ENCODE data around the gene CCDC92B.
"Not testable (repeated sequence)": the region's sequence is repeated elsewhere in the genome, so short reads cannot be mapped to it uniquely, and the experiment has no call there.

CCDC92B gene

GRCh38 chr17:2688351-2689342 lies 60.8 kb downstream of the CCDC92B start:
- DNase-seq, result no peak

DNA sequence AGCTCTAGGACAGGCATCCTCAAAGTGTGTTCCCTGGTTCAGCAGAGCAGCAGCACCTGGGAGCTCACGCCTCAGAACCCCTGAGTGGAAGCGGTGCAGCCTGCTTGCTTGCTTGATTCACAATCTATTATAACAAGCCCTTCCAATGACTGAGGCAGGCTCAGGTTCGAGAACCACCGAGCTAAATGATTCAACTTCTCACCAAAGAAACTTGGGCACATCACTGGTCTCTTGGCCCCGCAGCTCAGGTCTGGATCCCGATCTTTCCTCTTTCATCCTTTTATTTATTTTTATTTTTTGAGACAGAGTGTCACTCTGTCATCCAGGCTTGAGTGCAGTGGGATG lies 62.4 kb downstream of the CCDC92B start:
- DNase-seq, result no peak

GRCh38 chr17:2685696-2686095 lies 63.8 kb downstream of the CCDC92B start:
- DNase-seq, result no peak

DNA sequence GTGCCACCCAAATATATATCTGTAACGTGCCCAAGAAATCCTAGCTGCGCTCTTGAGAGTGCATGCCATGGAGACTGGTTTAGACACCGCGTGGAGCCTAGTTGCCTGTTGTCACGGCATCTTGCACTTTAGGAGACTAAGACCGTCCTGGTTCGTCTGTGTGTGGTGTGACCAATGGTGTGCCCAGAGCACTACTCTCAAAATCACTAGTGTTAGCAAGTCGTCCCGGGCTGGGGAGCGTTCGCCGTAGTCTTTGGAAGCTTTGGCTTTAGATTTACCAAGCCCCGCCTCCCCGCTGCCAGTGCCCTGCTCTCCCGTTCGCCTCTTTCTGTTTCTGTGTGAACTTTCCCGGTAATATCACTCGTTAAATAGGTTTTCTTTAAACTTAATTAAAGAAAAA lies 64.9 kb downstream of the CCDC92B start:
- no peak for DNase-seq

GRCh38 chr17:2683912-2684311 lies 65.5 kb downstream of the CCDC92B start:
- DNase-seq, result no peak

GRCh38 chr17:2682176-2682938 lies 67.1 kb downstream of the CCDC92B start:
- DNase-seq, result no peak

GRCh38 chr17:2681650-2682049 lies 67.8 kb downstream of the CCDC92B start:
- DNase-seq, result no peak

GRCh38 chr17:2680961-2681360 lies 68.5 kb downstream of the CCDC92B start:
- no peak for DNase-seq

- not testable (repeated sequence) for DNase-seq
Observed at GRCh38 chr17:2679247-2679646, 70.2 kb downstream of the CCDC92B start.
